WERI-Rb-1 (cell line): ENCODE measurements around the gene KLC3.

Source experiments
- DNase-seq: peaks from one replicate; pipeline ENCODE4 v3.0.0-alpha.2; 2020
- H3K27ac ChIP-seq: fragments of 250-450 bp; sonication (Bioruptor Pico); 2 replicates; pipeline ENCODE4 v1.5.1; 2020; ENCODE audit warnings: mild to moderate bottlenecking, moderate library complexity
- H3K27me3 ChIP-seq: fragments of 250-450 bp; sonication (Bioruptor Pico); 2 replicates; pipeline ENCODE4 v1.5.1; 2021; ENCODE audit warnings: mild to moderate bottlenecking, low read depth, moderate library complexity; ENCODE audit not compliant: insufficient read depth, severe bottlenecking
- H3K36me3 ChIP-seq: fragments of 250-450 bp; sonication (Bioruptor Pico); 2 replicates; pipeline ENCODE4 v1.5.1; 2020; ENCODE audit warnings: mild to moderate bottlenecking, moderate library complexity
- H3K4me3 ChIP-seq: 2 replicates; pipeline ENCODE4 v1.5.1; 2011; ENCODE audit warnings: low read depth, mild to moderate bottlenecking, control low read depth, low read length
- H3K9me3 ChIP-seq: fragments of 250-450 bp; sonication (Bioruptor Pico); 2 replicates; pipeline ENCODE4 v1.5.1; 2021; ENCODE audit warnings: mild to moderate bottlenecking, moderate library complexity; ENCODE audit not compliant: severe bottlenecking
- CTCF ChIP-seq: IDR thresholded peaks from 2 replicates; pipeline ENCODE4 v1.5.1; 2011; ENCODE audit warnings: low read depth, mild to moderate bottlenecking, control low read depth, inconsistent platforms, low read length

The KLC3 gene

GRCh38 chr19:45346449-45346848 is 5.9 kb downstream of the KLC3 start:
- no peaks in the 10 kb centered on the region for H3K9me3 ChIP-seq
- no peak overlapping the region for H3K4me3 ChIP-seq
- no peak overlapping the region for H3K27ac ChIP-seq
- peak; percentile 55 for TF ChIP-seq CTCF
- no peaks in the 10 kb centered on the region for H3K27me3 ChIP-seq
- peak; percentile 57 for DNase-seq
- H3K36me3 ChIP-seq = peaks cover 12% of the 10 kb centered on the region

GRCh38 chr19:45347570-45348366 is 7.2 kb downstream of the KLC3 start:
- H3K36me3 ChIP-seq = peaks cover 25% of the 10 kb centered on the region
- DNase-seq = no peak
- no peaks in the 10 kb centered on the region for H3K9me3 ChIP-seq
- no peaks in the 10 kb centered on the region for H3K27me3 ChIP-seq
- H3K4me3 ChIP-seq = no peak overlapping the region
- TF ChIP-seq CTCF = no peak
- H3K27ac ChIP-seq = no peak overlapping the region

- no peak overlapping the region for H3K27ac ChIP-seq
Observed at GRCh38 chr19:45348367-45349125, 8.0 kb downstream of the KLC3 start.

GRCh38 chr19:45349126-45349415 is 8.5 kb downstream of the KLC3 start:
- no peak overlapping the region for H3K27ac ChIP-seq
- no peak overlapping the region for H3K4me3 ChIP-seq
- no peaks in the 10 kb centered on the region for H3K27me3 ChIP-seq
- TF ChIP-seq CTCF = no peak
- H3K36me3 ChIP-seq = peaks cover 36% of the 10 kb centered on the region
- DNase-seq = no peak
- no peaks in the 10 kb centered on the region for H3K9me3 ChIP-seq

More at GRCh38 chr19:45348367-45349125, 8.0 kb downstream of the KLC3 start:
- TF ChIP-seq CTCF = no peak
- DNase-seq = no peak
- Histone ChIP-seq H3K4me3 (no peak overlapping the region), H3K27me3 (no peaks in the 10 kb centered on the region), H3K9me3 (no peaks in the 10 kb centered on the region), H3K36me3 (peaks cover 31% of the 10 kb centered on the region)

GRCh38 chr19:45349430-45349941 is 8.9 kb downstream of the KLC3 start:
- Histone ChIP-seq H3K36me3 (peaks cover 40% of the 10 kb centered on the region), H3K9me3 (no peaks in the 10 kb centered on the region), H3K4me3 (no peak overlapping the region), H3K27me3 (no peaks in the 10 kb centered on the region), H3K27ac (no peak overlapping the region)
- no peak for TF ChIP-seq CTCF
- DNase-seq = no peak
